ENCODE results near the gene PCP2. TPM values are rescaled to one million over a fixed set of nuclear protein-coding genes. Genes with fewer than 3 reads are reported as not detected.
"Not testable (repeated sequence)": the region's sequence is repeated elsewhere in the genome, so short reads cannot be mapped to it uniquely, and the experiment has no call there.

PCP2 gene
- total RNA-seq, 1 donor from 2014 or later = 2.7 TPM

DNA sequence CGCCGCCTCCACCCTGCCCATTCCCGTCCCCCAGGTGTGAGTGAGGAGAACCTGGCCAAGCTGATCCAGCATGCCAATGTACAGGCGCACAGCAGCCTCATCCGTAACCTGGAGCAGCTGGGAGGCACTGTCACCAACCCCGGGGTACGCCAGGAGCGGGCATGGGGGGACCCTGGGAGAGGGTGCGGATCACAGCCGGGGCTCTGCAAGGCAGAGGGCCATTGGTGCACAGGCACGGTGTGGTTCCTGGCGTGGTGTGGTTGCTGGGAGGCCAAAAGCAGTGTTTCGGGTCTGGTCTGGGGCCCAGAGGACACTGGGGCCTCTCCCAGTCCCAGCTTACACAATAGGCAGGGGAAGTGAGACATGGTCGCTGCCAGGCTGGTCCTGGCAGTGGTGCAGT lies 11.6 kb upstream of the PCP2 start:
- H3K4me1 ChIP-seq = peaks cover 5% of the 10 kb centered on the region
- intact Hi-C loops (cut with micrococcal nuclease) = no loop called here
- DNase-seq = no peak
- no peaks in the 10 kb centered on the region for H3K36me3 ChIP-seq
- H3K27ac ChIP-seq (replicated peaks) = no peak overlapping the region
- TF ChIP-seq, protein P1, sequence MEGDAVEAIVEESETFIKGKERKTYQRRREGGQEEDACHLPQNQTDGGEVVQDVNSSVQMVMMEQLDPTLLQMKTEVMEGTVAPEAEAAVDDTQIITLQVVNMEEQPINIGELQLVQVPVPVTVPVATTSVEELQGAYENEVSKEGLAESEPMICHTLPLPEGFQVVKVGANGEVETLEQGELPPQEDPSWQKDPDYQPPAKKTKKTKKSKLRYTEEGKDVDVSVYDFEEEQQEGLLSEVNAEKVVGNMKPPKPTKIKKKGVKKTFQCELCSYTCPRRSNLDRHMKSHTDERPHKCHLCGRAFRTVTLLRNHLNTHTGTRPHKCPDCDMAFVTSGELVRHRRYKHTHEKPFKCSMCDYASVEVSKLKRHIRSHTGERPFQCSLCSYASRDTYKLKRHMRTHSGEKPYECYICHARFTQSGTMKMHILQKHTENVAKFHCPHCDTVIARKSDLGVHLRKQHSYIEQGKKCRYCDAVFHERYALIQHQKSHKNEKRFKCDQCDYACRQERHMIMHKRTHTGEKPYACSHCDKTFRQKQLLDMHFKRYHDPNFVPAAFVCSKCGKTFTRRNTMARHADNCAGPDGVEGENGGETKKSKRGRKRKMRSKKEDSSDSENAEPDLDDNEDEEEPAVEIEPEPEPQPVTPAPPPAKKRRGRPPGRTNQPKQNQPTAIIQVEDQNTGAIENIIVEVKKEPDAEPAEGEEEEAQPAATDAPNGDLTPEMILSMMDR (IDR thresholded peaks at IDR 0.05; ENCODE audit: borderline replicate concordance) = no peak
- no peak overlapping the region for H3K4me3 ChIP-seq
- H3K27me3 ChIP-seq (ENCODE audit: low read depth) = peaks cover 29% of the 10 kb centered on the region
- H3K9me3 ChIP-seq (replicated peaks) = no peaks in the 10 kb centered on the region

DNA sequence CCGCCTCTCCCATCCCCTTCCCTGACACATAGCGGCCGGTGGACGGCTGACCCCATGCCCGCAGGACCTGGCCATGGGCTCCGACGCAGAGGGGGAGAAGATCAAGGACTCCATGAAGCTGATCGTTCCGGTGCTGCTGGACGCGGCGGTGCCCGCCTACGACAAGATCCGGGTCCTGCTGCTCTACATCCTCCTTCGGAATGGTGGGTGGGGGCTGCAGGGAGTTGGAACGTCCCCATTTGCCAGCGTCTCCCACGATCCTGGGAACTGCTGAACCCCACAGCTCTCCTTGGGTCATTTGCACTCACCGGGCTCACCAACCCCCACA lies 11.0 kb upstream of the PCP2 start:
- Histone ChIP-seq H3K36me3 (no peaks in the 10 kb centered on the region), H3K9me3 (replicated peaks) (no peaks in the 10 kb centered on the region), H3K4me1 (peaks cover 5% of the 10 kb centered on the region), H3K27ac (replicated peaks) (no peak overlapping the region), H3K4me3 (no peak overlapping the region), H3K27me3 (ENCODE audit: low read depth) (peaks cover 29% of the 10 kb centered on the region)
- intact Hi-C loops (cut with micrococcal nuclease) = no loop called here
- no peak for DNase-seq
- TF ChIP-seq, protein P1 (IDR thresholded peaks at IDR 0.05; ENCODE audit: borderline replicate concordance) = no peak

DNA sequence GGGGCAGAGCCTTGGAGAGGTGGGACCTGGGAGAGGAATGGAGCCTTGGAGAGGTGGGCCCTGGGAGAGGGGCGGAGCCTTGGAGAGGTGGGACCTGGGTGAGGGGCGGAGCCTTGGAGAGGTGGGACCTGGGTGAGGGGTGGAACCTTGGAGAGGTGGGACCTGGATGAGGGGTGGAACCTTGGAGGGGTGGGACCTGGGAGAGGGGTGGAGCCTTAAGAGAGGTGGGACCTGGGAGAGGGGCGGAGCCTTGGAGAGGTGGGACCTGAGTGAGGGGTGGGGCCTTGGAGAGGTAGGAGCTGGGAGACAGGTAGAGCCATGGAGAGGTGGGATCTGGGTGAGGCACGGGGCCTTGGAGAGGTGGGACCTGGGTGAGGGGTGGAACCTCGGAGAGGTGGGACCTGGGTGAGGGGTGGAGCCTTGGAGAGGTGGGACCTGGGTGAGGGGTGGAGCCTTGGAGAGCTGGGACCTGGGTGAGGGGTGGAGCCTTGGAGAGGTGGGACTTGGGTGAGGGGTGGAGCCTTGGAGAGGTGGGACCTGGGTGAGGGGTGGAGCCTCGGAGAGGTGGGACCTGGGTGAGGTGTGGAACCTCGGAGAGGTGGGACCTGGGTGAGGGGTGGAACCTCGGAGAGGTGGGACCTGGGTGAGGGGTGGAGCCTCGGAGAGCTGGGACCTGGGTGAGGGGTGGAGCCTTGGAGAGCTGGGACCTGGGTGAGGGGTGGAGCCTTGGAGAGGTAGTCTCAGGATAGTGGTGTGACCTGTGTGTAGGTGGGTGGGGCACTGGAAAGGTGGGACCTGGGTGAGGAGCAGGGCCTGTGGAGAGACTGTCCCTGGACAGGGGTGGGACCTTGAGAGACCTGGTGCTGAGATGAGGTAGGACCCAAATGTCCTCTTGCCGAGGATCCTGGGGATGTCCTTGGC lies 10.4 kb upstream of the PCP2 start:
- H3K36me3 ChIP-seq; H3K4me3 ChIP-seq; H3K9me3 ChIP-seq (replicated peaks); H3K27ac ChIP-seq (replicated peaks); H3K4me1 ChIP-seq; DNase-seq; intact Hi-C loops (cut with micrococcal nuclease): not testable (repeated sequence)
- peaks cover 34% of the 10 kb centered on the region for H3K27me3 ChIP-seq (ENCODE audit: low read depth)

- DNase-seq = no peak
- intact Hi-C loops (cut with micrococcal nuclease) = no loop called here
- H3K36me3 ChIP-seq = no peaks in the 10 kb centered on the region
- H3K4me3 ChIP-seq = no peak overlapping the region
- H3K27ac ChIP-seq (replicated peaks) = no peak overlapping the region
- no peaks in the 10 kb centered on the region for H3K9me3 ChIP-seq (replicated peaks)
- TF ChIP-seq, protein P1 (IDR thresholded peaks at IDR 0.05; ENCODE audit: borderline replicate concordance) = no peak
- H3K4me1 ChIP-seq = no peaks in the 10 kb centered on the region
- H3K27me3 ChIP-seq (ENCODE audit: low read depth) = peaks cover 41% of the 10 kb centered on the region
Measured at GRCh38 chr19:7643031-7643415, 9.5 kb upstream of the PCP2 start.

DNA sequence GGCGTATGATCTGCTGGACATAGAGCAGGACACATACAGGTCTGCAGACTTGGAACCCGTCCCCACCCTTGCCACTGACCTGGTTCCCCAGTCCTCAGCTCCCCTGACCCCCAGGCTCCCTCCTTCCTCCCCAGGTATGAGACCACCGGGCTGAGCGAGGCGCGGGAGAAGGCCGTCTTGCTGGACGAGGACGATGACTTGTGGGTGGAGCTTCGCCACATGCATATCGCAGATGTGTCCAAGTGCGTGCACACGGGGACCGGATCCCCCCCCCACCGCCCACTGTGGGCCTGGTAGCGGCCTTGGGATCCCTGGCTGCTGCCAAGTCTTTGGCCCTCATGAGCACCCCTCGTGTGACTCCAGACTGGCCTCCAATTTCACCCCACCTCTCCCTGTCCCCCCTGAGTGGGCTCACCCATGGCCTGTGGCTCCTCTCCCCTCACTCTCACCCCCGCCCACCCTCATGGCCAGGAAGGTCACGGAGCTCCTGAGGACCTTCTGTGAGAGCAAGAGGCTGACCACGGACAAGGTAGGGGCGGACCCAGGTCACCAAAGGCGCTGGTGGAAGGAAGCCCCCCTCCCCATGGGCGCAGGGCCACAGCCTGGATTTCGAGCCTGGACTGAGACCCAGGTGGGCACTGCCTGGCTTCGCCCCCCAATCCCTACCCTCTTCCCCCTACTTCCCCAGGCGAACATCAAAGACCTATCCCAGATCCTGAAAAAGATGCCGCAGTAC lies 8.9 kb upstream of the PCP2 start:
- no peak for DNase-seq
- H3K9me3 ChIP-seq (replicated peaks) = no peaks in the 10 kb centered on the region
- H3K27me3 ChIP-seq (ENCODE audit: low read depth) = peaks cover 41% of the 10 kb centered on the region
- no peaks in the 10 kb centered on the region for H3K36me3 ChIP-seq
- intact Hi-C loops (cut with micrococcal nuclease) = no loop called here
- H3K4me3 ChIP-seq = no peak overlapping the region
- no peak overlapping the region for H3K27ac ChIP-seq (replicated peaks)
- TF ChIP-seq, protein P1 (IDR thresholded peaks at IDR 0.05; ENCODE audit: borderline replicate concordance) = no peak
- no peaks in the 10 kb centered on the region for H3K4me1 ChIP-seq
